ENCODE data around the gene EFS.

DNA sequence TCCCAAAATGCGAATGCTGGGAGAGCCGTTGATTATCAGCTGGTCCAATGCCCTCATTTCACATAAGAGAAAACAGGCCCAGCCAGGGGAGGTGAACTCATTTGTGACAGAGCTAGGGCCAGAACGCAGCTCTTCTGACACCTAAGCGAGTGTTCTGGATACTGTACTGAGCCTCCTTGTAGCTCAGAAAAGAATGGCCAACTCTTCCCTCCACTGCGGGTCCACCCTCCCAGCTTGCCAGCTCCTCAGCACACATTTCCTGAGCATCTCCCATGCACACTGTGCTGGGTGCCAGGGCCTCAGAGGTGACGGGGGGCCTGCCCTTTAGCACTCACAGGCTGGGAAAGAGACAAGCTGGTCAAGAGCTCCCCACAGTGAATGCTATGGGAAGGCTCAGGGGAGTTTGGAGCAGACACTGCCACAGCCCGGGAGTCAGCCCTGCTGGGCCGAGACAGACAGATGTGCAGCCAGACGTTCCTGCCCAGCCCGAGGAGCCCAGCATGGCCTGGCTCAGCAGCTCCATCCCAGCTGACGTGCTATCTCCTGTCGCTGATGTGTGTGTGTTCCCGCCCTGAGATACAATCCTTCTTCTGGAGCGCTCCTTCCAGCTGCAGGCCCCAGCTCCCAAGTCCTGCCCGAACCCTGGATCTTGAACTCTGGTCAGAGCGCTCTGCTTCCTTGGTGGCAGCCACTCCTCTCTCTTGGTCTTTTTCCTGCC is 15.4 kb upstream of the EFS start:
- TF ChIP-seq ZNF133 (tag by site-specific recombination; IDR thresholded peaks at IDR 0.05), result no peak
- no peak for TF ChIP-seq ZNF488 (tag by site-specific recombination; IDR thresholded peaks at IDR 0.05)
- TF ChIP-seq, protein P1, sequence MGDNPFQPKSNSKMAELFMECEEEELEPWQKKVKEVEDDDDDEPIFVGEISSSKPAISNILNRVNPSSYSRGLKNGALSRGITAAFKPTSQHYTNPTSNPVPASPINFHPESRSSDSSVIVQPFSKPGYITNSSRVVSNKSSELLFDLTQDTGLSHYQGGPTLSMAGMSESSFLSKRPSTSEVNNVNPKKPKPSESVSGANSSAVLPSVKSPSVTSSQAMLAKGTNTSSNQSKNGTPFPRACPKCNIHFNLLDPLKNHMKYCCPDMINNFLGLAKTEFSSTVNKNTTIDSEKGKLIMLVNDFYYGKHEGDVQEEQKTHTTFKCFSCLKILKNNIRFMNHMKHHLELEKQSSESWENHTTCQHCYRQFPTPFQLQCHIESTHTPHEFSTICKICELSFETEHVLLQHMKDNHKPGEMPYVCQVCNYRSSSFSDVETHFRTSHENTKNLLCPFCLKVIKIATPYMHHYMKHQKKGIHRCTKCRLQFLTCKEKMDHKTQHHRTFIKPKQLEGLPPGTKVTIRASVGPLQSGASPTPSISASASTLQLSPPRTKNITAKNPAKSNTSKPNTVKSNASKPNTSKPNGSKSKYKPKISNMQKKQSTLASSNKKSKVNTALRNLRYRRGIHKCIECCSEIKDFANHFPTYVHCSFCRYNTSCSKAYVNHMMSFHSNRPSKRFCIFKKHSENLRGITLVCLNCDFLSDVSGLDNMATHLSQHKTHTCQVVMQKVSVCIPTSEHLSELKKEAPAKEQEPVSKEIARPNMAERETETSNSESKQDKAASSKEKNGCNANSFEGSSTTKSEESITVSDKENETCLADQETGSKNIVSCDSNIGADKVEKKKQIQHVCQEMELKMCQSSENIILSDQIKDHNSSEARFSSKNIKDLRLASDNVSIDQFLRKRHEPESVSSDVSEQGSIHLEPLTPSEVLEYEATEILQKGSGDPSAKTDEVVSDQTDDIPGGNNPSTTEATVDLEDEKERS (tag by site-specific recombination; IDR thresholded peaks at IDR 0.05), result no peak
- TF ChIP-seq, protein P2, sequence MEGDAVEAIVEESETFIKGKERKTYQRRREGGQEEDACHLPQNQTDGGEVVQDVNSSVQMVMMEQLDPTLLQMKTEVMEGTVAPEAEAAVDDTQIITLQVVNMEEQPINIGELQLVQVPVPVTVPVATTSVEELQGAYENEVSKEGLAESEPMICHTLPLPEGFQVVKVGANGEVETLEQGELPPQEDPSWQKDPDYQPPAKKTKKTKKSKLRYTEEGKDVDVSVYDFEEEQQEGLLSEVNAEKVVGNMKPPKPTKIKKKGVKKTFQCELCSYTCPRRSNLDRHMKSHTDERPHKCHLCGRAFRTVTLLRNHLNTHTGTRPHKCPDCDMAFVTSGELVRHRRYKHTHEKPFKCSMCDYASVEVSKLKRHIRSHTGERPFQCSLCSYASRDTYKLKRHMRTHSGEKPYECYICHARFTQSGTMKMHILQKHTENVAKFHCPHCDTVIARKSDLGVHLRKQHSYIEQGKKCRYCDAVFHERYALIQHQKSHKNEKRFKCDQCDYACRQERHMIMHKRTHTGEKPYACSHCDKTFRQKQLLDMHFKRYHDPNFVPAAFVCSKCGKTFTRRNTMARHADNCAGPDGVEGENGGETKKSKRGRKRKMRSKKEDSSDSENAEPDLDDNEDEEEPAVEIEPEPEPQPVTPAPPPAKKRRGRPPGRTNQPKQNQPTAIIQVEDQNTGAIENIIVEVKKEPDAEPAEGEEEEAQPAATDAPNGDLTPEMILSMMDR (tag by site-specific recombination; IDR thresholded peaks at IDR 0.05), result no peak
- no peak for TF ChIP-seq REST (tag by site-specific recombination; IDR thresholded peaks at IDR 0.05)
- no peak for TF ChIP-seq PRDM4 (tag by site-specific recombination; IDR thresholded peaks at IDR 0.05)
- no peak for TF ChIP-seq ZNF311 (tag by site-specific recombination; IDR thresholded peaks at IDR 0.05; ENCODE audit: borderline replicate concordance)
- TF ChIP-seq ZNF121 (tag by site-specific recombination; IDR thresholded peaks at IDR 0.05), result no peak
- no peak for TF ChIP-seq ZNF776 (tag by site-specific recombination; IDR thresholded peaks at IDR 0.05; ENCODE audit: borderline replicate concordance)
- TF ChIP-seq SP7 (tag by site-specific recombination; IDR thresholded peaks at IDR 0.05), result no peak
- TF ChIP-seq, protein P3, sequence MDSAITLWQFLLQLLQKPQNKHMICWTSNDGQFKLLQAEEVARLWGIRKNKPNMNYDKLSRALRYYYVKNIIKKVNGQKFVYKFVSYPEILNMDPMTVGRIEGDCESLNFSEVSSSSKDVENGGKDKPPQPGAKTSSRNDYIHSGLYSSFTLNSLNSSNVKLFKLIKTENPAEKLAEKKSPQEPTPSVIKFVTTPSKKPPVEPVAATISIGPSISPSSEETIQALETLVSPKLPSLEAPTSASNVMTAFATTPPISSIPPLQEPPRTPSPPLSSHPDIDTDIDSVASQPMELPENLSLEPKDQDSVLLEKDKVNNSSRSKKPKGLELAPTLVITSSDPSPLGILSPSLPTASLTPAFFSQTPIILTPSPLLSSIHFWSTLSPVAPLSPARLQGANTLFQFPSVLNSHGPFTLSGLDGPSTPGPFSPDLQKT (IDR thresholded peaks at IDR 0.05; ENCODE audit: borderline replicate concordance, low read depth, low read length), result no peak
